NB4 (cell line): ENCODE data around the gene VAMP2.

Experiments used
- POLR2A ChIP-seq: IDR thresholded peaks from 2 replicates; pipeline ENCODE4 v1.6.1; 2011; ENCODE audit warnings: mild to moderate bottlenecking; ENCODE audit not compliant: insufficient read length; ENCODE audit errors: extremely low read depth
- TF ChIP-seq, protein P1 (sequence below): IDR thresholded peaks from one replicate; pipeline ENCODE4 v1.5.1; 2012; ENCODE audit warnings: low read depth, low read length

DNA sequence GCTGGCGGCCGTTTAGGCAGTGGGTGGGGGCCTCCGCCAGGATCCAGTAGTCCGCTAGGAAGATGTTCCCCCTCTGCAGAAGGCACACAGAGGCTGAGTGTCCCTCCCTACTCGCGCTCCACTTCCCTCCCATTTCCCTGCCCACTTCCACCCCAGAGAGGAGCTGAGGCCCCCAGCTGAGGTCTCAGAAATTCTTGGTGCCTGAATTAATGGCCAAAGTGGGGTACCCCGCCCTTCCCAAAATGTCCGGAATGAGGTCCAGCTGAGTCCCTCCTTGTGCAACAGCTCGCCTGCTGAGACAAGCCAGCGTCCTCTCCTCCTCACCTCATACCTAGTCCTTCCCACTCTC, 52.3 kb downstream of the VAMP2 start:
- TF ChIP-seq, protein P1, sequence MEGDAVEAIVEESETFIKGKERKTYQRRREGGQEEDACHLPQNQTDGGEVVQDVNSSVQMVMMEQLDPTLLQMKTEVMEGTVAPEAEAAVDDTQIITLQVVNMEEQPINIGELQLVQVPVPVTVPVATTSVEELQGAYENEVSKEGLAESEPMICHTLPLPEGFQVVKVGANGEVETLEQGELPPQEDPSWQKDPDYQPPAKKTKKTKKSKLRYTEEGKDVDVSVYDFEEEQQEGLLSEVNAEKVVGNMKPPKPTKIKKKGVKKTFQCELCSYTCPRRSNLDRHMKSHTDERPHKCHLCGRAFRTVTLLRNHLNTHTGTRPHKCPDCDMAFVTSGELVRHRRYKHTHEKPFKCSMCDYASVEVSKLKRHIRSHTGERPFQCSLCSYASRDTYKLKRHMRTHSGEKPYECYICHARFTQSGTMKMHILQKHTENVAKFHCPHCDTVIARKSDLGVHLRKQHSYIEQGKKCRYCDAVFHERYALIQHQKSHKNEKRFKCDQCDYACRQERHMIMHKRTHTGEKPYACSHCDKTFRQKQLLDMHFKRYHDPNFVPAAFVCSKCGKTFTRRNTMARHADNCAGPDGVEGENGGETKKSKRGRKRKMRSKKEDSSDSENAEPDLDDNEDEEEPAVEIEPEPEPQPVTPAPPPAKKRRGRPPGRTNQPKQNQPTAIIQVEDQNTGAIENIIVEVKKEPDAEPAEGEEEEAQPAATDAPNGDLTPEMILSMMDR = no peak
- TF ChIP-seq POLR2A = no peak
